SK-N-SH (cell line): ENCODE results near the gene CABP5.

Experiments
- CTCF ChIP-seq: fragments of 200-600 bp; sonication (generic); IDR thresholded peaks from 2 replicates; pipeline ENCODE4 v1.6.1; 2017; ENCODE audit warnings: antibody characterized with exemption, mild to moderate bottlenecking, moderate library complexity
- MAX ChIP-seq: IDR thresholded peaks from 2 replicates; pipeline ENCODE4 v1.4.0; 2012; ENCODE audit warnings: low read depth
- POLR2AphosphoS5 ChIP-seq: IDR thresholded peaks from 2 replicates; pipeline ENCODE4 v1.6.1; 2012; ENCODE audit warnings: low read depth, low read length
- SIN3A ChIP-seq: IDR thresholded peaks from 2 replicates; pipeline ENCODE4 v1.6.1; 2012; ENCODE audit warnings: low read depth, mild to moderate bottlenecking, low read length, moderate library complexity, borderline replicate concordance

- no peak for TF ChIP-seq SIN3A
- TF ChIP-seq CTCF = no peak
- TF ChIP-seq POLR2AphosphoS5 = no peak
- no peak for TF ChIP-seq MAX
Observed at GRCh38 chr19:48020686-48021085, 23.2 kb downstream of the CABP5 start.
